B cell (primary cell): ENCODE measurements around the gene B3GNT9.

Experiments
- CTCF ChIP-seq: fragments of 200-600 bp; IDR thresholded peaks from one replicate; pipeline ENCODE4 v1.8.0; 2022; ENCODE audit warnings: antibody characterized with exemption, mild to moderate bottlenecking
- EZH2 ChIP-seq: IDR thresholded peaks from 2 replicates; pipeline ENCODE4 v1.6.1; 2012; ENCODE audit warnings: borderline replicate concordance, low read depth, mild to moderate bottlenecking, moderate library complexity, low read length; ENCODE audit not compliant: insufficient read depth, poor library complexity, severe bottlenecking

DNA sequence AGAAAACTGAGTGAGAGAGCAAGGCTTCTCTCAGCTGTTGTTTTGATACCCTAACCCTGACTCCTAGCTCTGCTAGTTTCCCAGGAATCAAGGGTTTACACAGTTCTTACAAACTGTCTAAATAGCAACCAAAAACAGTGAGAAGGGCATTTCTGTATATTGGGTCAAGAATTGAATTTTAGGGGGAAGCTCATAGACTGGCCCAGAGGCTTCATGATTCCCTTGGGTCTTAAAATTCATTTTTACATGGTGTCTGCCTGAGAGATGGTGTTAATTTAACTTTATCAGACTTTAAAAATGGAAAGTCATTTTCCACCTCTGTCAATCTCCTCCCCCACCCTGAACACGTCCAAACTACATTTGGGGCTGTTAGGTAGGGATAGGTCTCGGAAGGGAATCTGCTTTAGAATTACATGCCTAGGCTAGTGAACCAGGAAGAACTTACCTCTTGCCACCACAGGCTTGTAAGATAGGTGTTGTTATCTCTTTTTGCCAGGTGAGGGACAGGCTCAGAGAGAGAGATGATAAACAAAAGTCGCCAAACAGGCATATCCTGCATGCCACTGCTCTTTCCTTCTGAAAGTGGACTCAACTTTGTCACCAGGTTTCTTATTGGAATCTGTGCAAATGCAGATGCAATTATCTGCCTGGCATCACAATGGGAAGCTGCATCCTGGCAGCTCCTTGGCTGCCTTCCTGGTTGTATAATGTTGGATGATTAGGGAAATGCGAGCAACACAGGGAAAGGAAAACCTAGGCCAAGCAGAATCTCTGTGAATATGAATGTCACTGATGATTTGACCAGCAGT, 38.0 kb downstream of the B3GNT9 start:
- TF ChIP-seq CTCF (no peak), EZH2 (no peak)
